NB4 (cell line): ENCODE results near the gene DIS3L.
"Not testable (repeated sequence)": the region's sequence is repeated elsewhere in the genome, so short reads cannot be mapped to it uniquely, and the experiment has no call there.

Experiments used
- DNase-seq: peaks from one replicate; pipeline ENCODE4 v3.0.0; 2010; ENCODE audit warnings: low read depth
- H3K4me3 ChIP-seq: one replicate; pipeline ENCODE4 v1.5.1; 2011; ENCODE audit warnings: mild to moderate bottlenecking, low read depth, low read length, moderate library complexity
- MYC ChIP-seq: IDR thresholded peaks from 2 replicates; pipeline ENCODE4 v1.6.1; 2011; ENCODE audit warnings: low read depth, low read length
- POLR2A ChIP-seq: IDR thresholded peaks from 2 replicates; pipeline ENCODE4 v1.6.1; 2011; ENCODE audit warnings: mild to moderate bottlenecking; ENCODE audit not compliant: insufficient read length; ENCODE audit errors: extremely low read depth
- TF ChIP-seq, protein P1 (sequence below): IDR thresholded peaks from one replicate; pipeline ENCODE4 v1.5.1; 2012; ENCODE audit warnings: low read depth, low read length
- TF ChIP-seq, protein P2 (sequence below): IDR thresholded peaks from 2 replicates; pipeline ENCODE4 v1.6.1; 2011; ENCODE audit warnings: low read depth, low read length

DIS3L gene

DNA sequence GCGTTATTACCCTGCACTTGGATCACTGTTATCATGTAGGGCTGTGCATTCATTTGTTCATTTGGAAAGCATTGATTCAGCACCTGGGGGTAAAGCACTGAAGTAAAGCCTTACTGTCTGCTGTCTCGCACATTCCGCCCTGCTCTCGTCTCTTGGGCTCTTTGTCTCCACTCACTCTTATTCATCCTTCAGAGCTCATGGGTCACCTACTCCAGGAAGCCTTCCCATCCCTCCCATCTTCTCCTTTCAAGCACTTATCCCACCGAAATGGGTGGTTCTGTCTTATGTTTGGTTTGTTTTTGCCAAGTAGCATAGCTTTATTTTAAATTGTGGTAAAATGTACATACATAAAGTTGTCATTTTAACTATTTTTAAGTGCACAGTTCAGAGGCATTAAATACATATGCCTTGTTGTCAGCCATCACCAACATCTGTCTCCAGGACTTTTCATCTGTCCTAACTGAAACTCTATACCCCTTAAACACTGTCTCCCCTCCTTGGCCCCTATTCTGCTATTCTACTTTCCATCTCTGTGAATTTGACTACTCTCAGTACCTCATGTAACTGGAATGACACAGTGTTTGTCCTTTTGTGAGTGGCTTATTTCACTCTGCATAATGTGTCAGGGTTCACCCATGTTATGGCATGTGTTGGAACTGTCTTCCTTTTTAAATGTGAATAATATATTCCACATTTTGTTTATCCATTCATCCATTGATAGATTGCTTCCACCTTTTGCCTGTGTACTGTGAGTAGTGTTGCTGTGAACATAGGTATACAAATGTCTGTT, 9.3 kb downstream of the DIS3L start:
- H3K4me3 ChIP-seq: no peak overlapping the region
- TF ChIP-seq MYC (no peak), POLR2A (no peak)
- TF ChIP-seq, protein P1, sequence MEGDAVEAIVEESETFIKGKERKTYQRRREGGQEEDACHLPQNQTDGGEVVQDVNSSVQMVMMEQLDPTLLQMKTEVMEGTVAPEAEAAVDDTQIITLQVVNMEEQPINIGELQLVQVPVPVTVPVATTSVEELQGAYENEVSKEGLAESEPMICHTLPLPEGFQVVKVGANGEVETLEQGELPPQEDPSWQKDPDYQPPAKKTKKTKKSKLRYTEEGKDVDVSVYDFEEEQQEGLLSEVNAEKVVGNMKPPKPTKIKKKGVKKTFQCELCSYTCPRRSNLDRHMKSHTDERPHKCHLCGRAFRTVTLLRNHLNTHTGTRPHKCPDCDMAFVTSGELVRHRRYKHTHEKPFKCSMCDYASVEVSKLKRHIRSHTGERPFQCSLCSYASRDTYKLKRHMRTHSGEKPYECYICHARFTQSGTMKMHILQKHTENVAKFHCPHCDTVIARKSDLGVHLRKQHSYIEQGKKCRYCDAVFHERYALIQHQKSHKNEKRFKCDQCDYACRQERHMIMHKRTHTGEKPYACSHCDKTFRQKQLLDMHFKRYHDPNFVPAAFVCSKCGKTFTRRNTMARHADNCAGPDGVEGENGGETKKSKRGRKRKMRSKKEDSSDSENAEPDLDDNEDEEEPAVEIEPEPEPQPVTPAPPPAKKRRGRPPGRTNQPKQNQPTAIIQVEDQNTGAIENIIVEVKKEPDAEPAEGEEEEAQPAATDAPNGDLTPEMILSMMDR: no peak
- TF ChIP-seq, protein P2, sequence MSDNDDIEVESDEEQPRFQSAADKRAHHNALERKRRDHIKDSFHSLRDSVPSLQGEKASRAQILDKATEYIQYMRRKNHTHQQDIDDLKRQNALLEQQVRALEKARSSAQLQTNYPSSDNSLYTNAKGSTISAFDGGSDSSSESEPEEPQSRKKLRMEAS: no peak
- no peak for DNase-seq

DNA sequence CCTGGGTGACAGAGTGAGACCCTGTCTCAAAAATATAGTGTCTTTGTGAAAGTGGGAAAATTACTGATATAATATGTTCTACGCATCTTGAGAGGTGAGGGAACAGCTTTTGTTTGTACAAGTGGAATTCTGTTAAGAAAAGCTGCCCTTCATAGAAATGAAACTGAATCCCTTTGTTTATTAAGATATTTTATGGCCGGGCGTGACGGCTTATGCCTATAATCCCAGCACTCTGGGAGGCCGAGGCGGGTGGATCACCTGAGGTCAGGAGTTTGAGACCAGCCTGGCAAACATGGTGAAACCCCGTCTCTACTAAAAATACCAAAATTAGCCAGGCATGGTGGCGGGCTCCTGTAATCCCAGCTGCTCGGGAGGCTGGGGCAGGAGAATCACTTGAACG, 11.1 kb downstream of the DIS3L start:
- not testable (repeated sequence) for H3K4me3 ChIP-seq, DNase-seq

DNA sequence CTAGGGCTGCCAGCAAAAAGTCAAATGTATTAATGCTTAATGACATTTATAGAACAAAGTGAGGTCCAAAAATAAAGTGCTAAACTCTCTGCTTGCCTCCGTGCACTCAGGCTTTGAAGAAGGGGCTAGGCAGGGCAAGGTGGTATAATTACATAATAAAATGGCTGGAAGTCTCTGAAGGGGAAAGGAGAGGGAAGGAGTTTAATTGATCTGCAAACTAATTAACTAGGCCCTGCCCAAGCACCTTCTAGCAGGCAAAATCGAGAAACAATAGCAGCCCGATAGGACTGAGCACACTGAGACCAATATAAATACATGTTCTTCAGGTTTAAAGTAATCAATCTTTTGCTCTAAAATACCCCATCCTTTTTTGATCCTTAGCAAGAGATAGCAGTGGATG, 13.0 kb downstream of the DIS3L start:
- H3K4me3 ChIP-seq: no peak overlapping the region
- no peak for DNase-seq
- TF ChIP-seq POLR2A: no peak
- TF ChIP-seq MYC: no peak
- TF ChIP-seq, protein P1: no peak
- TF ChIP-seq, protein P2: no peak

DNA sequence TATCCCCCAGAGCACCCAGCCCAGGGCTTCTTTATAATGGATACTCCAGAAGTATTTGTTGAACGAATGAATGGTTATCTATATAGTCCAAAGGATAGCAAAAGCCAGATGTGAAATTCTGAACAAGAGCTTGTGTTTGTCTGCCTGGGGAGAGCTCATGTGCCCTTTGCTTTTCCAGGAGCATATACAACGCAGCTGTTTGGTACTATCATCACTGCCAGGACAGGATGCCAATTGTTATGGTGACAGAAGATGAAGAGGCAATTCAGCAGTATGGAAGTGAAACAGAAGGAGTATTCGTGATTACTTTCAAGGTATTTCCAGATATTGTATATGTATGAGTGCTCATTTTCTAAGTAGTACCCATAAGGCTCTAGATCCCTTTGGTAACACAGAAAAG, 15.2 kb downstream of the DIS3L start:
- H3K4me3 ChIP-seq: no peak overlapping the region
- TF ChIP-seq MYC: no peak
- no peak for TF ChIP-seq POLR2A
- TF ChIP-seq, protein P2: no peak
- TF ChIP-seq, protein P1: no peak
- DNase-seq: no peak

DNA sequence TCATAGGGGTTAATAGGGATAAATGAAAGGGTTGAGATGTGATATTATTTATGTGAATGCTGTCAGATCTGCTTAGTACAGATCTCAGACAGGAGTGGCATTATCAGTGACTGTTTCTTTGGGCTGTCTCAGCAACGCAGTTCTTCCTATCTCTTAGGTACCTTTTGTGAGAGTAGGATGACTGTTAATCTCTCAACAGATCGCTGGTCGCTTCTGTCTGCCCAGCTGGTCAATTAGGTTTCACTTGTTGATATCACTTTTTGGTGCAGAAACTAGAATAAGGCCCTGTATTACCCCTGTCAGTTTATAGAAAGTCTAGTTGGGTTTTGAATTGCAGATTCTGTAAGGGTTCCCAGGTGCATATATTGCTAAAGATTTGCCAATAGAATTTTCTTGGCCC, 16.5 kb downstream of the DIS3L start:
- DNase-seq: no peak
- TF ChIP-seq MYC (no peak), POLR2A (no peak)
- TF ChIP-seq, protein P2: no peak
- TF ChIP-seq, protein P1: no peak

DNA sequence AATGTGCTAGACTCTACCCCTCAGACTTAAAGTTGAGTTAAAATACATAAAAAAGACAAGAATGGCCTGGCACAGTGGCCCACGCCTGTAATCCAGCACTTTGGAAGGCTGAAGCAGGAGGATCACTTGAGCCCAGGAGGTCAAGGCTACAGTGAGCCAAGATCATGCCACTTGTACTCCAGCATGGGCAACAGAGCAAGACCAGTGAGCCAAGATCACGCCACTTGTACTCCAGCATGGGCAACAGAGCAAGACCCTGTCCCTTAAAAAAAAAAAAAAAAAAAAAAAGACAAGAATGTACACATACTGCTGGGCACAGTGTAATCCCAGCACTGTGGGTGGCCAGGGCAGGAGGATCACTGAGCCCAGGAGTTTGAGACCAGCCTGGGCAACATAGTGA, 17.4 kb downstream of the DIS3L start:
- TF ChIP-seq POLR2A (no peak), MYC (no peak)
- TF ChIP-seq, protein P2: no peak
- TF ChIP-seq, protein P1: no peak
- no peak overlapping the region for H3K4me3 ChIP-seq
- no peak for DNase-seq

More for the DNA sequence above, 16.5 kb downstream of the DIS3L start:
- H3K4me3 ChIP-seq: no peak overlapping the region
